GM19438 (cell line): ENCODE data around the gene OSBPL2.

Experiments
- ATAC-seq: cut with Tn5 transposase; IDR thresholded peaks from one replicate; pipeline ENCODE4 v1.9.1; 2021; ENCODE audit warnings: low read depth; ENCODE audit not compliant: unreplicated experiment

Gene OSBPL2

GRCh38 chr20:62232770-62233645 is 5.3 kb upstream of the OSBPL2 start:
- ATAC-seq: no peak

- ATAC-seq: no peak
Observed at GRCh38 chr20:62233684-62234083, 4.6 kb upstream of the OSBPL2 start.

DNA sequence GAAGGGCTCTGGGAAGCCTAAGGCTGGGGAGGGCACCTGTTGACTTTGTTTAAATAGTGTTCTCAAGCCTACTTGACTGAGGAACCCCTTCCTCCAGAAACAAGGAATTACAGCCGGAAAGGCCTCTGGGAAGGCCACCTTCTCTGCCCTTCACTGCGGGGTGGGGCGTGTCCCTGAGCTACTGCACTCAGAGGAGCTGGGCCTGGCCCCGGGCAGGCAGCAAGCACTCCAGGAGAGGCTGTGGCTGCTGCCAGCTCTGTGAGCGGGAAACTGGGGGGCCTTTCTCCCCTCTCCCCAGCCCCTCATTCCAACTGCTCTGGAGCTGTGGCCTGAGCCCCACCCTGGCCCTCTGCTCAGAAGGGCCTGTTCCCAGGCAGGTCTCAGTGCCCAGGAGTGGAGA is 4.0 kb upstream of the OSBPL2 start:
- no peak for ATAC-seq

- ATAC-seq: no peak
Observed at GRCh38 chr20:62235001-62235776, 3.1 kb upstream of the OSBPL2 start.

DNA sequence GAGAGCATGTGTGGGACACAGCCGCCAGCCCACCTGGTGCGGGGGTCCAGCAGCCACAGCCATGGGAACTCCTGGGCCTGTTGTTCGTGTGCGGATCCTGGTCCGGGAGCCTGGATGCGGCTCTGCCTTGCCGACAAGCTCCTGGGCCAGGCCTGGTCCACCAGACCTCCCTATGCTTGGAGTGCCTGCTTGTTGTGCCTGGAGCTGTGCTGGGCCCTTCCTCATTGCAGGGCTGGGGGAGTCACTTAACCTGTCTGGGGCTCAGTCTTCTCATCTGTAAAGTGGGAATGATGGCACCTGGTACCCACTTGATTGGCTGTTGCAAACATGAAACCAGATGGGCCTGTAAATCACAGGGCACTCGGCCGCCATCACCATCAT is 2.6 kb upstream of the OSBPL2 start:
- ATAC-seq: no peak

DNA sequence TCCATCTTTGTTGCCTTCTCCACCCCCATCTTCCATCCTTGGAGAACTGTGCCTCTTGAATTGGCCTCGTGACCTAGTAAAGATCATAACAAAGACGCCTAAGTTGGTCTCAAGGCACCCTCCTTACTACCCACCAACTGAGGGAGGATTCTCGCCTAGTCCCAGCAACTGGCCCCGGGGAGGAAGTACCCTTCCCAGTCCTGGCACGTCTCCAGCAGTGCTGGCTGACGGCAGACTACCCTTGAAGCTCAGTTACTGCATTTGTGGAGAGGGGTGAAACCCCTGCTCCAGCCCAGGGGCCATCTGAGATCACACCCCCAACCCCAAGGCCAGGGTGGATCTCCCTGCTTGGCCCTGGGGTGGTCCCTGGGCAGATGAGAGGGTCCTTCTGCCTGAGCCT is 2.1 kb upstream of the OSBPL2 start:
- no peak for ATAC-seq

DNA sequence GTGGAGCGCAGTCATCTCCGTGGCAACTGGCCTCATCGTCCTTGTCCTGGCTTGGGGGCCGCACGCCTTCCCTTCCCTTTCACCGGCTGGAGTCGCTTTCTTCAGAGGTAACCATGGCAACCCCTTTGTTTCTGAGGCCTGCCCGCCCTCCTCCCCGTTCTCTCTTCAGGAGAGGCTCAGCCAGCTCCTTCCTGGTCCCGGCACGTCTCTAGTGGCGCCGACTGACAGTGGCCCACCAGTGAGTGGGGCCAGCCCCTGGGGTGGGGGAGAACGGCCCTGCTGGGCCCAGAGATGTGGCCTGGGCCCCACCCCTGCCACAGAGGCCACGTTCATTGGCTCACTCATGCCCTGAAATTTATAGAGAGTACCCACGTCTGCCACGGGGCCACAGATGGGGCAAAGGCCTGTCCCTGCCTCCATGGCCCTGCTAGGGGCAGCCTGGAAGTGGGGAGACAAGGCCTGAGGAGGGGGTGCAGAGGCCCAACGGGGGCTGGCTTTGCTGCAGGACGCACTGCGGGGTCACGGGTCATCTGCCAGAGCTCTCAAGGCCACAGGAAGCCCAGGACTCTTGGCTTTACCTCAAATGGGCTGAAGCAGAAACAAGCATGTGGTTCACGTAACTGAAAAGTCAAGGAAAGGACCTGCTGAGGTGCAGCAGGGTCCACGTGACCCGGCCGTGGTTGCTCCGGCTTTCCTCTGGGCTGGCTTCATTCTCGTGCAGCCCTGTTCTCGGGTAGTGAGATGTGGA is 1.4 kb upstream of the OSBPL2 start:
- no peak for ATAC-seq

DNA sequence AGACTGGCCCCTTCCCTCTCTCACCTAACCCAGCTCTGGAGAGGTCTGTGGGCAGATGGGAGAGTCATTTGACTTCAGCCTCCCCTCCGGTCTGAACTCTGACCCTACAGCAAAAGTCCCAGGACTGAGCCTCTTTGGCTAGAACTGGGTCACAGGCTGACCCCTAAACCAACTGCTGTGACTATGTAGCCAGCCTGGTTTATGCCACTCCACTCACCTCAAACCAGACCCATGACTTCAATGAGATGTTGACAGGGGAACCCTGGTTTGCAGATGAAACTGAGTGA is 864 bp upstream of the OSBPL2 start:
- ATAC-seq: no peak

DNA sequence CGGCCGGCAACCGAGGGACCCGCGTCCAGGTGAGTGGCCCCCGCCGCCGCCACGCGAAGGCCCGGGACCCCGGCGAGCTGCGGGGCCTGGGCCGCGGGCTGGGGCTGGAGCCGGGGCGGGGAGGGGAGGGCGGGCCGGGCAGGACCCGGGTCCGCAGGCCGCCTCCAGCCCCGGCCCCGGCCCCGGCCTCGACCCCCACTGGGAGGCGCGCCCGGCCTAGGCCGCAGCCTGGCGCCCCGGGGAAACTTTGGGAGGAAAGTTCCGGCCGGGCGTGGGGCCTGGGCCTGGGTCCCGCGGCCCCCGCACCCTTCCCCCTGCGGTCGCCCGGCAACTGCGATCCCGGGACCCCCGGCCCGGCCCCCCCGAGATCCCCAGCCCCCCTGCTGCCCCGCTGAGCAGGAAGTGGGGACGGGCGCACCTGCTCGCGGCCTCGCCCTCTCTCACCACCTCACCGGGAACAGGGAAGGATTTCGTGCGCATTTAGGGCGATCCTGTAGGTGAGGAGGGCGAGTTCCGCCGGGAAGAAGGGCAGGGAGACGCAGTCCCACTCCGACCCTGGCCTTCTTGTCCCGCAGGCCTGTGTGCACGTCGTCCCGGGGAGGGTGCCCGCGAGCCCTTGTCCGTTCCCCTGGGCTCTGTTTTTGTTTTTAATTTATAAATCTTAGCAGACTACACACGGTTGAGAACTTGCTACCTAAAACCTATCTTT is 402 bp downstream of the OSBPL2 start:
- peak; percentile 4 for ATAC-seq

GRCh38 chr20:62239278-62239879 is 1.1 kb downstream of the OSBPL2 start:
- ATAC-seq: no peak

- ATAC-seq: no peak
Observed at GRCh38 chr20:62240020-62240685, 1.8 kb downstream of the OSBPL2 start.

DNA sequence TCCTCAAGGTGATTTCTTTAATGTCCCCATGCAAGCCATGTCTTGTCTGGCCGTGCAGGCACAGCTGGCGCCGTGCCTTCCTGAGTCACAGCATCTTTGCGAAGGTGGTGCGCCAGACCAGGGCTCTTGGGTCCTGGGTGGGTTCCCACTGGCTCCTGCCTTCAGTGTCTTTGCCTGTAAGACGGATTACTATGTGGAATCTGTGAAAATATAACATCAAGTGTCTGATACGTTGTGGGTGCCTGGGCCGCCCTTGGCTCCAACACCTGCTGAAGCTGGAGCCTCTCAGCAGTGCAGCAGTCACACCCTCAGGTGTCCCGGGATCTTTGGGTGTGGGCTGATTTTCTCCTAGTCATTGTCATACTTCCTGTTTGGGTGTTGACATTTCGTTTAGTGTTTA is 3.2 kb downstream of the OSBPL2 start:
- no peak for ATAC-seq

GRCh38 chr20:62242176-62242575 is 3.9 kb downstream of the OSBPL2 start:
- ATAC-seq: no peak

- no peak for ATAC-seq
Observed at GRCh38 chr20:62243106-62243505, 4.8 kb downstream of the OSBPL2 start.

DNA sequence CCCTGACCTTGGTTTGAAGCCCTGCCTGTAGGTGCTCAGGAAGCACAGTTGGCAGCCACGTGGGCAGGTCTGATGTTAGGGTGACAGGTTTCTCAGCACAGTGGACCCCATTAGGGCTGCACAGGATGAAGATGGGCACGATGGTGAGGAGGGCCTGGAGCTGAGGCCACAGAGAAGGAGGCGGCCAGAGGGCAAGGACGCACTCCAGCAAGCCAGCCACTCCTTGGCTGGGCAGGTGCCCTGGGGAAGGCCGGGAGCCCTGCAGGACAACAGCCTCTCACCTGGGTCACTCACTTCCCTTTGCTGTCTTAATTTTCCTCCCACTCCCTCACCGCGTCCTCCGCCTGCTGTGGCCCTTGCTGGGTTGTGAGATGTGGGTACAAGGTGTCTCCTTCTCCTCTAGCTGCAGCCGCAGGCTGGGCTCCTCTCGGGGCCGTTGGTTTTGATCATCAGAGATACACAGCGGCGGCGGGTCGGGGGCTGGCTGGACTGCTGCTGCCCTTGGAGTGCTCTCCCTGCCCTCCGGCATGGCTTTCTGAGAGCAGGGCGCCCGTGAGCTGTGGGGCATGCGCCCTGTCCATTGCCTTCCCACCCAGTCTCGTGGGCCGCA is 5.7 kb downstream of the OSBPL2 start:
- no peak for ATAC-seq

GRCh38 chr20:62244644-62245108 is 6.4 kb downstream of the OSBPL2 start:
- no peak for ATAC-seq

- ATAC-seq: no peak
Observed at GRCh38 chr20:62245911-62246280, 7.6 kb downstream of the OSBPL2 start.

DNA sequence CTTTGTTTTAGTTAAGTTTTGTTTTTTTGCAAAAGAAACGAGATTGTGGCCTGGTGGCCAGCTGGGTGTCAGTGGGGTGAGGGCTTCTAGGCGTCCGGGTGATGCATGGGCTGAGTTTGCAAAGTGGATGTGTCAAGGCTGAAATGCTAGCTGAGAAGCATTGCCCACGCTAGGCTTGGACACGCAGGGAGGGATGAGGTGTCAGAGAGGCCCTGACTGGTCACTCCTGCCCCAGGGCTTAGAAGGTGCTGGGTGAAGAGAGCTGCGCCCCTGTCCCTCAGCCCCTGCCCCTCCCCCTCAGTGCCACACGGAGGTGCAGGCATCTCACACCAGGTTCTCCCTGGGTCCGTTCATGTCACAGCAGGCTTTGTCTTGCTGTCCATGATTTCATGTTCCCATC is 8.1 kb downstream of the OSBPL2 start:
- ATAC-seq: no peak

- ATAC-seq: no peak
Observed at GRCh38 chr20:62246872-62247652, 8.7 kb downstream of the OSBPL2 start.
